Measurements from ENCODE around the gene CDC6. TPM values are rescaled to one million over a fixed set of nuclear protein-coding genes. Genes with fewer than 3 reads are reported as not detected.

Gene CDC6
- total RNA-seq, 1 donor from 2014 or later = 3.4 TPM

GRCh38 chr17:40279402-40279801 lies 8.3 kb upstream of the CDC6 start:
- DNase-seq (ENCODE audit: low read depth) (no peak), FAIRE-seq (no peak)
- Histone ChIP-seq H3K4me3 (ENCODE audit: low read depth, low read length) (no peak overlapping the region), H3K27me3 (ENCODE audit: control insufficient read depth, insufficient read depth, low read length) (no peaks in the 10 kb centered on the region), H3K36me3 (ENCODE audit: control insufficient read depth, insufficient read depth, low read length) (peaks cover 16% of the 10 kb centered on the region)
- no peak for TF ChIP-seq CTCF (IDR thresholded peaks at IDR 0.05; ENCODE audit: insufficient read depth, low read length, severe bottlenecking)

GRCh38 chr17:40281663-40282062 lies 6.0 kb upstream of the CDC6 start:
- peaks cover 12% of the 10 kb centered on the region for H3K36me3 ChIP-seq (ENCODE audit: control insufficient read depth, insufficient read depth, low read length)
- no peaks in the 10 kb centered on the region for H3K27me3 ChIP-seq (ENCODE audit: control insufficient read depth, insufficient read depth, low read length)
- H3K4me3 ChIP-seq (ENCODE audit: low read depth, low read length) = no peak overlapping the region
- no peak for DNase-seq (ENCODE audit: low read depth)
- no peak for TF ChIP-seq CTCF (IDR thresholded peaks at IDR 0.05; ENCODE audit: insufficient read depth, low read length, severe bottlenecking)
- FAIRE-seq = no peak

- no peak for TF ChIP-seq CTCF (IDR thresholded peaks at IDR 0.05; ENCODE audit: insufficient read depth, low read length, severe bottlenecking)
- Histone ChIP-seq H3K36me3 (ENCODE audit: control insufficient read depth, insufficient read depth, low read length) (peaks cover 11% of the 10 kb centered on the region), H3K4me3 (ENCODE audit: low read depth, low read length) (peak overlapping the region; percentile 31), H3K27me3 (ENCODE audit: control insufficient read depth, insufficient read depth, low read length) (no peaks in the 10 kb centered on the region)
- FAIRE-seq (no peak), DNase-seq (ENCODE audit: low read depth) (peak; percentile 96)
These were observed 4.0 kb upstream of the CDC6 start for GRCh38 chr17:40283662-40284061.

GRCh38 chr17:40284085-40284713 lies 3.5 kb upstream of the CDC6 start:
- peak; percentile 7 for TF ChIP-seq CTCF (IDR thresholded peaks at IDR 0.05; ENCODE audit: insufficient read depth, low read length, severe bottlenecking)
- peaks cover 8% of the 10 kb centered on the region for H3K36me3 ChIP-seq (ENCODE audit: control insufficient read depth, insufficient read depth, low read length)
- DNase-seq (ENCODE audit: low read depth) (peak; percentile 95), FAIRE-seq (peak; percentile 18)
- H3K27me3 ChIP-seq (ENCODE audit: control insufficient read depth, insufficient read depth, low read length) = no peaks in the 10 kb centered on the region
- peak overlapping the region; percentile 31 for H3K4me3 ChIP-seq (ENCODE audit: low read depth, low read length)

GRCh38 chr17:40286473-40286872 lies 1.2 kb upstream of the CDC6 start:
- H3K4me3 ChIP-seq (ENCODE audit: low read depth, low read length) = no peak overlapping the region
- no peak for DNase-seq (ENCODE audit: low read depth)
- no peaks in the 10 kb centered on the region for H3K36me3 ChIP-seq (ENCODE audit: control insufficient read depth, insufficient read depth, low read length)
- no peak for TF ChIP-seq CTCF (IDR thresholded peaks at IDR 0.05; ENCODE audit: insufficient read depth, low read length, severe bottlenecking)
- no peak for FAIRE-seq
- no peaks in the 10 kb centered on the region for H3K27me3 ChIP-seq (ENCODE audit: control insufficient read depth, insufficient read depth, low read length)

GRCh38 chr17:40287159-40287493 lies 553 bp upstream of the CDC6 start:
- H3K4me3 ChIP-seq (ENCODE audit: low read depth, low read length) = no peak overlapping the region

More at GRCh38 chr17:40287159-40287493, 553 bp upstream of the CDC6 start:
- TF ChIP-seq CTCF (IDR thresholded peaks at IDR 0.05; ENCODE audit: insufficient read depth, low read length, severe bottlenecking) = no peak
- FAIRE-seq (no peak), DNase-seq (ENCODE audit: low read depth) (no peak)
- Histone ChIP-seq H3K36me3 (ENCODE audit: control insufficient read depth, insufficient read depth, low read length) (no peaks in the 10 kb centered on the region), H3K27me3 (ENCODE audit: control insufficient read depth, insufficient read depth, low read length) (no peaks in the 10 kb centered on the region)

Measured in bronchial epithelial cell (primary cell).